Germinal center (tissue), 1 donor: ENCODE data around the gene MTHFD1L.
"Not testable (repeated sequence)": the region's sequence is repeated elsewhere in the genome, so short reads cannot be mapped to it uniquely, and the experiment has no call there.

ENCODE experiments used
- DNase-seq: peaks from one replicate; pipeline ENCODE4 v3.0.0; 2012; ENCODE audit warnings: mixed read lengths, low spot score

MTHFD1L gene

DNA sequence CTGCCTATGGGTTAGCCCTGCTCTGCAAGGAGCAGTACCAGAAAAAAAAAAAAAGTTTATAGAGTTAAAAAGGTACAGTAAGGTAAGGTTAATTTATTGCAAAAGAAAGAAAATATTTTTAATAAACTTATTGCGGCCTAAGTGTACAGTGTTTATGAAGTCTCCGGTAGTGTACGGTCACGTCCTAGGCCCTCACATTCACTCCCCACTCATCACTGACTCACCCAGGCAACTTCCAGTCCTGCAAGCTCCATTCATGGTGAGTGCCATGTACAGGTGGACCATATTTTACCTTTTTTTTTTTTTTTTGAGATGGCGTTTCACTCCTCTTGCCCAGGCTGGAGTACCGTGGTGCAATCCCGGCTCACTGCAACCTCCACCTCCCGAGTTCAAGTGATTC, 258.1 kb downstream of the MTHFD1L start:
- DNase-seq: not testable (repeated sequence)

DNA sequence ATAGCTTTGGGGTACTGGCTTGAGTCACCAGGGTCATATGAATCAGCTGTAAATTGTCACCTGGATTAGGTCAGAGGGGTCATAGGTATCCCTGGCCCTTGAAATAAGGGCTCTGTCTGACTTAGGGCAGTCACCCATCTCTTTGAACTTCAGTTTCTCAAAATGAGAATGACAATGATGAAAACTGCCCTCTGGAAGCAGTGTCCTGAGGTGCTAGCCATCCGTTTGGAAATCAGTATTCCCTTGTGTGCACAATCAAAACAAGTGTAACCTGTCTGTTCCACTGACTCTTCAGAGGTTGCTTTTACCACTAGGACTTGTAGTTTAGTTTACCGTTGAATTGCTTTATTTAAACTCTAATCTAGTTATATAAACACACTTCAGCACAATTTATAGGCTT, 259.7 kb downstream of the MTHFD1L start:
- DNase-seq: not testable (repeated sequence)

DNA sequence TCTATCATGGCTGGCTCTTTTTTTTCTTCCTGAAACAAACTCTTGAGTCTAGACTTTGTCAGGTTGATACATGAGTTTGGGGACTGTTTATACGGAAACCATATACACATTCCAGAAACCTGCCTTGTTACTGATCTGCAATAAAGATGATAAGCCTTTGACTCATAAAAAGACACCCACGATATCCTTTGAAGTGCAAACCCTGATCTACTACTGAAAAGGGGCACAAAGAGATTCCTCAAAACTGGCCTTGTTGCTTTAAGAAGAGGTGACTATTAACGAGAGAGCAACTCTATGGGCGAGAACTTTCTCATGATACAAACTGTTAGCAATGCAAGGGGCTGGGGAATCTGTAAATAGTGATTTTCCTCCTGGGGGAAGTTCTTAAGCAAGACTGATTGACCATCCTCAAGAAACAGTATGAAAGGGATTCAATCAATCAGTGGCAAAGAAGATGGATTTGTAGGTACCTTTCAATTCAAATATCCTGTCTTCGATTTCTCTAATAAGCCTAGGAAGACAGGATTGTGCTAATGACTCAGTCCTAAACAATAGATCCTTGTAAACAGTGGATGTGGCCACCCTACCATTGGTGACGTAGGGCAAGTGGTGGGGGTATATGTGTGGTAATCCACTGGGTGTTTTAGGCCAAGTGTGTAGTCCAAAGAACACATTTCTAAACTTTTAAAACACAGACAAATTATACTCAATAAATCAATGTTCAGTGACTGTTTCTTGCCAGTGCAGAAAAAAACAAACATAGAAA, 260.3 kb downstream of the MTHFD1L start:
- not testable (repeated sequence) for DNase-seq

DNA sequence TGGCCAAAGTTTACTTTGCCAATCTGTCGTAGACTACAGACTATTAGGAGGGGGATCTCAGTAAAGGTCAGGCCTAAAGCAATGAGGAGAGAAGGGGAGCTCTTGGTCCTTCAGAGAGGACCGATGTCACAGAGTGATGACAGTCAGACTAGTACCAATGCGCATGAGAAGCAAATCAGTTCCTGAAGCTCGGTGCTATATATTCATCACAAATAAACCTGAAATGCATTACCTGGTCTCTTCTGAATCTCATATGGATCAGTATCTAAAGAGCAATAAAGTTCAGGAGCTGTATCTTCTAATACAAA, 260.9 kb downstream of the MTHFD1L start:
- DNase-seq: not testable (repeated sequence)

DNA sequence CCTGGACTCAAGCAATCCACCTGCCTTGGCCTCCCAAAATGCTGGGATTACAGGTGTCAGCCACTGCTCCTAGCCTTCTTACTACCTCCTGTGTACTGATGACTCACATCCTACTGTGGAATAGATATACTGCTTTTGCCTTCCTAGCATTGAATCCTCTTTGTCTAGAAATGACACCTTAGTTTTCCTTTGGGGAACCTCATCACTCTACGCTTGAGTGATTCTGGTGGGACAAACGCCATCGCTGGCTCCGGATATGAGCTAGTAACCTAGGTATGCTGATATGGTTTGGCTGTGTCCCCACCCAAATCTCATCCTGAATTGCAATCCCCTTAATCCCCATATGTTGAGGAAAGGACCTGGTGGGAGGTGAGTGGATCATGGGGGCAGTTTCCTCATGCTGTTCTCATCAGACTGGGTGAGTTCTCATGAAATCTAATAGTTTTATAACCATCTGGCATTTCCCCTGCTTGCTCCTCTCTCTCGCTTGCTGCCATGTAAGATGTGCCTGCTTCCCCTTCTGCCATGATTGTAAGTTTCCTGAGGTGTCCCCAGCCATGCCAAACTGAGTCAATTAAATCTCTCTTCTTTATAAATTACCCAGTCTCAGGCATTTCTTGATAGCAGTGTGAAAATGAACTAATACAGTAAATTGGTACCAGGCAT, 261.8 kb downstream of the MTHFD1L start:
- not testable (repeated sequence) for DNase-seq

DNA sequence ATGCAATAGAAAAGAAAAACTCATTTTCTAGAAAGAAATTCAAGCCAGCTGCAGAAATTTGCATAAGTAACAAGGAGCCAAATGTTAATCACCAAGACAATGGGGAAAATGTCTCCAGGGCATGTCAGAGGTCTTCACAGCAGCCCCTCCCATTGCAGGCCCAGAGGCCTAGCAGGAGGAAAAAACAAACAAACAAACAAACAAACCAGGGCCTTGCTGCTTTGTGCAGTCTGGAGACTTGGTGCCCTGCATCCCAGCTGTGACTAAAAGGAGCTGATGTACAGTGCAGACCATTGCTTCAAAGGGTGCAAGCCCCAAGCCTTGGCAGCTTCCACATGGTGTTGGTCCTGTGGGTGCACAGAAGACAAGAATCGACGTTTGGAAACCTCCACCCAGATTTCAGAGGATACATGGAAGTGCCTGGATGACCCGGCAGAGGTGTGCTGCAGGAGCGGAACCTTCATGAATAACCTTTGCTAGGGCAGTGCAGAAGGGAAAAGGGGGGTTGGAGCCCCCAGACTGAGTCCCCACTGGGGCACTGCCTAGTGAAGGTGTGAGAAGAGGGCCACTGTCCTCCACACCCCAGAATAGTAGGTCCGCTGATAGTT, 263.4 kb downstream of the MTHFD1L start:
- DNase-seq: no peak

DNA sequence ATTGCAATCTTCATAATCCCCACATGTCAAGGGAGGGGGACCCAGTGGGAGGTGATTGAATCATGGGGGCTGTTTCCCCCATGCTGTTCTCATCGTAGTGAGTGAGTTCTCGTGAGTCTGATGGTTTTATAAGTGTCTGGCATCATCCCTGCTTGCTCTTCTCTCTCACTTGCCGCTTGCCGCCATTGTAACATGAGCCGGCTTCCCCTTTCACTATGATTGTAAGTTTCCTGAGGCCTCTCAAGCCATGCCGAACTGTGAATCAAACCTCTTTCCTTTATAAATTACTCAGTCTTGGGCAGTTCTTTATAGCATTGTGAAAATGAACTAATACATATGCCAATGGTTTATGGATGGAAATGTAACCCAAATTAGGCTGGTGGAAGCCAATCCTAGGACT, 264.8 kb downstream of the MTHFD1L start:
- DNase-seq: peak; percentile 16

DNA sequence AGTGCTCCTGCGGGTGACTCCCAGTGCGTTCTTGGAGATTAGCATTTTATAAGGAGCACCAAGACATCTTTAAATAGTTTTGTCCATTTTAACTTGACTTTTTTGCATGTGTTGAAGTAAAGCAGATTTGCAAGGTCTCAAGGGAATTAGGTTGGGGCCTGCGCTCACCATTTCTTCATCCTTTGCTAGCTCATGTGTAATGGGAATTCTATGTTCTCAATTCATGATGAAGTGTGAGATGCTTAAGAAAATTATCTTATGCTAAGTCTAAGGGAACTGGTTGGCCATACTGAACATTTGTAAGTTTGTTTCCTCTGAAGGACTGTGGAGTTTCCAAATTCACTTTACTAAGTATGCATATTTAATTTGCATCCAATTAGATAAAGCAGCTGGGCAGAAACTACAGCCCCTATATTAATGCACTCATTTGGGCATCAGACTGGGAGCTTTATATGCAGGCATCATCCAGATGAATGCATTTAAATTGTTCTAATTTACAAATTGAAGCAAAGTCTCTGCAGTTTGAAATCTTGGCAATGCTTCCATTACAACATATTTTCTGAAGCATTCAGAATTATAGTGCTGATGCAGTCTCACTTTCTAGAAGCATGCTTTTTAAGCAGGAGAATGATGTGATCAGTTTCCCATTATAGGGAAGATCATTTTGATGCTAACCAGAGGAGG, 266.0 kb downstream of the MTHFD1L start:
- DNase-seq: no peak

DNA sequence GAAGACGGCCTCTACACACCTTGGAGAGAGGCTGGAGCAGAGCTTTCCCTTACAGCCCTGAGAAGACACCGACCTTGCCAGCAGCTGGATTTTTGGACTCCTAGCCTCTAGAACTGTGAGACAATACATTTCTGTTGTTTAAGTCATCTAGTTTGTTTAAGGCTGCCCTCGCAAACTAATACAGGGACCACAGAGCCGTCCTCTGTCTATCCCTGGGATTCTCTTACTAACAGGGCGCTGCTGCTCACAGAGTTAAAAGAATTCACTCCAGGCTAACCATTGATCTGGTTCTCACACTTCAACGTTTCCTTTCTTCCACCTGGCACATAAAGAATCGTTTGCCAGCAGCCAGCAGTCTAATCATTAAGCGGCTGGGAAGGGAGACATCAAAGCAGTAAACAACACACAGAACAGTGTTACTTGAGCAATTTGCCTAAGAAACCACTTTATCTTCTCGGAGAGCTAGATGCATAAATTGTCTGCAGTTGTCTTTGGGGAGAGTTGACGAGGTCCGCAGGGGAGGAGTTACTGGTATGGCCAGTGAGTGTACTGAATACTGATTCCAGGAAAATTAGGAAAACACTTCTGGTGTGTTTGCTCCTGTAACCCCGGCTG, 270.7 kb downstream of the MTHFD1L start:
- DNase-seq: no peak

DNA sequence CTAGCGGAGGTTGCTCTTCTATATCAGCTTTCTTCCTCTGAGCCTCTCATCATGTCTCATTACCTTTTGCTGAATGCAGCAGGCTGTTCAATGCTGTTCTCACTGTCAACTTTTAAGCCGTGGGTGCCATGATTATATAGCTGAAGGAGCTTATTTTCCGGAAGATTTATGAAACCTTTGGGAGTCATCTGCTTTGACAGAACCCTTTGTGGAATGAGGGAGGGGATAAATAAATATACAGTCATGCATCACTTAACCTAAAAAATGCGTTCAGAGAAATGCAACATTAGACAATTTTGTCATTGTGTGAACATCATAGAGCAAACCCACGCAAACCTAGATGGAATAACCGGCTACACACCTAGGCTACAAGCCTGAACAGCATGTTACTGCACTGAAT, 272.0 kb downstream of the MTHFD1L start:
- DNase-seq: no peak

DNA sequence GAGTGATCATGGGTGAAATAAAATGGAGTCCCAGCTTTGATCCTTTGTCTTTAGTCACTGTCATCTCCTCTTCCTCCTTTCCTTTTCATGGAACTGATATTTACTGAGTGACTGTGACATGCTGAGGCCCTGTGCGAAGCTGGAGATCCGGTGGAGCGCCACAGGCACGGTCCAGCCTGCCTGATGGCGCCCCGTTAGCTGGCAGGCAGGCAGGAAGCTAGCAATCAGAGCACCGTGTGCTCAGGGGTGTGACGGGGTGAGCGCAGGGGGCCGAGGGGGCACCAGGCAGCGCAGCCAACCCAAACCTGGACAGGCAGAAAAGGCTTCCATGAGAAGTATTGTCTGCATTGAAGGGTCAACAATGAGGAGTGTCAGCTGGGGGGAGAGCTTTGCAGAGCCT, 274.0 kb downstream of the MTHFD1L start:
- DNase-seq: no peak

DNA sequence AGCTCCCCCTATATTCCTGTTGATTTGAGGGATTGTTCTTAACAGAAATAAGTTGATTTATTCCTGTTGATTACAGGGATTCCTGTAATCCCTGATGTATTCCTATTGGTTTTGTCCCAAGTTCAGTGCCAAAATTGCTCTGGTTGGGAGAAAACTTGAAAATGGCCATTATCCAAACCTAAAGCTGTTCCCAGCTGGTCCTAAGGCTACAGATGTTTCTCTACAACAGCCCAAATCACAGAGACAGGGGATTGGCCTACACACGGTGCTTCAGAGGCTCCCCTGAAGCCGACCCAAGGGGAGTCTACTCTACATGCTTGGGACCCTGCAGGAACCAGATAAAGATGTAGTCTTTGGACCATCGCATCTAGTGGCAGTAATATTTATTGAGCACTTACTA, 275.3 kb downstream of the MTHFD1L start:
- DNase-seq: no peak

DNA sequence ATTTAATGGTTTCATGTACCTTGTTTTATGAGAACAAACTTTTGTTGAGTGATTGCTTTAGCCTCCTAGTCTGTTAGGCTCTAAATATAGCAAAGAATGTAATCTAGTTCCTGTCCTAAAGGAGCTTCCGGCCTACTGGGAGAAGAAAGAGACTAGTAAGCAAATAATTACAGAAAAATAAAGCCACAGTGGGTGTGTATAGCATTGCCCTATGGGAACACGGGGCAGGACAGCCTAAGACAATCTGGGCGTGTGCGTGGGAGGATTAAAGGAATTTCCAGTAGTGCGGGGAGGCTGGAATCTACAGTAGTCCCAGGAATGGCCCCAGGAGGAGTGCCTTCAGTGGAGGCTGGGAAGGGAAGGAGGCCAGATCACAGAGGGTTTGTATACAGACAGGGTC, 276.2 kb downstream of the MTHFD1L start:
- no peak for DNase-seq

DNA sequence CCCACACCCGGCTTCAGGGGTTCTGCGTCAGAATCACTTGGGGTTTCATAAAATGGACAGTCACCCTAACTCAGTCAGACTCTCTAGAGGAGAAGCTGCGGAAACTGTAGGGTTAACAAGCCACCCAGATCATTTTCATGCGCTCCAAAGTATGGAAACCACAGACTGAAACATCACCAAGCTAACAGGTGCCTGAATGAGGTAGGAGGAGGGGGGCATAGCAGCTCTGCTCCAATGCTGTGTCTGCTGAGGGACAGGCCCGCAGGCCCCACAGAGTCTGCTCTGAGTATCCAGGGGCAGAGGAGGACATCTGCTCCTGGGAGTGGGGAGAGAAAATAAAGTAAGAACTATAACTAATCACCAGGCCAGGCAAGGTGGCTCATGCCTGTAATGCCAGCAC, 277.2 kb downstream of the MTHFD1L start:
- no peak for DNase-seq

DNA sequence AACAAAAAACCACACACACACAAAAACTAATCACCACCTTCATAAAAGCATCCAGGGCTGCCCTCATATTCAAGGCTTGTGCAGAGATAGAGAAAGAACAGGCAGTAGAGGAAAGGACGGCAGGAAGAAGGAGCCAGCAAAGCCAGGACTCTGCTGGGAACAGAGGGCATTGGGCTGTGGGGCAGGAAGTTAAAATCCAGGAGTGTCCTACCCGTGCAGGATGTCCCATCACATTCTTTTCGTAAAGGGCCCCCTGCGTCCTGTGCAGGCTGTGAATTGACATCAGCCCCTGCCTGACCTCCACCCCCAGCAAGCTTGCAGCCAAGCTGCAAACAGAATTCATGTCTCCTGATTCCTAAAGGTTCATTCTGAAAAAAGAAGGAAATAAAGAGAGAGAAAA, 277.8 kb downstream of the MTHFD1L start:
- no peak for DNase-seq

DNA sequence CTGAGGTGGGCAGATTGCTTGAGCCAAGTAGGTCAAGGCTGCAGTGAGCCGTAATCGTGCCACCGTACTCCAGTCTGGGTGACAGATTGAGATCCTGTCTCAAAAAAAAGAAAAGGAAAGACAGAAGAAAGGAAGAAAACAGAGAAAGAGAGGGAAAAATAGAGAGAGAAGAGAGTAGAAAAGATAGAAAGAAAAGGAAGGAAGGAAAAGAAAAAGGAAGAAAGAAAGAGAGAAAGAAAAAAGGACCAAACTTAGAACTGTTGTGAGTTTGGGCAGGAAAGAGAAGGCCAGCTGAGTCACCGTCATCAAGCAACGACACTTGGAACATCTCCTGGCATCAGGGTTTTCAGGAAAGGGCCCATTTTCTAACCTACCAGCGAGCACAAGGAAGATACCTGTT, 278.3 kb downstream of the MTHFD1L start:
- DNase-seq: no peak

DNA sequence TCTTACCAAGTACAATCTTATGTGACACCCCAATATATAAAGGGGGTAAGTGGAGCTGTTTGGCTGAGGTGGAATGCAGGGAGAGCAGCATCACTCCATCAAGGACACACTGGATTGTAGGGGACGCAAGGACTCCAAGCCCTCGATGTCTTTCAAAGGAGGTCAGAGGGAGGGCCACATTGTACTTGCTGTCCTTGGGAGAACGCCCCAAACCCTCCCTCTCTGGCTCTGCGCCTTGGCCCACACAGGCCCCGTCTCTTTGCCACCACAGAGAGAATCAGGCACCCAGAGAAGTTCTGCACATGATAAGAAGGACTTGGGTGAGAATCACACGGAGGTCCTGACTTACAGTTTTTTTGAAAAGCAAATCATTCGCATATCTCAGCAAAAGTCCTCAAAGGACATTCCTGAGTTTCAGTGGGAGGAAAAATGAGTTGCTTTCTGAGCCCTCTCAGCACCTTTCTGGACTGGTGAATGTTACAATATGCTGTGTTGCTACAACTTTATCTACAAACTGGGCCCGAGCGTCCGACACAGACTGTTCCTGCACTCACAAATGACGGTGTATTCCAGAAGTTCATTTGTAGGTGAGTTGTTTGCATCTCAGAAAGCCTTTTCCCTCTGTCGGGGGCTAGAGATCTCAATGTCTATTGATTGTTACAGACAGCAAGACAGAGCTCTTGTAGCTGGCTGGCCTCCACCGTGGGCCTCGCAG, 281.8 kb downstream of the MTHFD1L start:
- no peak for DNase-seq

DNA sequence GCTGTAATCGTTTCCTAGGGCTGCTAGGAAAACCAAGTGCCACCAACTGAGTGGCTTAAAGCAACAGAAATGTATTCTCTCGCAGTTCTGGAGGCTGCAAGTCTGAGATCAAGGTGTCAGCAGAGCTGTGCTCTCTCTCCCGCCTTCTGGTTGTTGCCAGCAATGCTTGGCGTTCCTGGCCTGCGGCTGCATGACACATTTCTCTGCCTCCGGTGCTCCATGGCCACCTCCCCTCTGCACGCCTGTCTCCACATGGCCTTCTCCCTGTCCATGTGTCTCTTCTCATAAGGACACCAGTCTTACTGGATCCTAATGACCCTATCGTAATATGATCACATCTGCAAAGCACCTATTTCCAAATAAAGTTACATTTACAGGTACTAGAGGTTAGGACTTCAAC, 282.6 kb downstream of the MTHFD1L start:
- DNase-seq: no peak

DNA sequence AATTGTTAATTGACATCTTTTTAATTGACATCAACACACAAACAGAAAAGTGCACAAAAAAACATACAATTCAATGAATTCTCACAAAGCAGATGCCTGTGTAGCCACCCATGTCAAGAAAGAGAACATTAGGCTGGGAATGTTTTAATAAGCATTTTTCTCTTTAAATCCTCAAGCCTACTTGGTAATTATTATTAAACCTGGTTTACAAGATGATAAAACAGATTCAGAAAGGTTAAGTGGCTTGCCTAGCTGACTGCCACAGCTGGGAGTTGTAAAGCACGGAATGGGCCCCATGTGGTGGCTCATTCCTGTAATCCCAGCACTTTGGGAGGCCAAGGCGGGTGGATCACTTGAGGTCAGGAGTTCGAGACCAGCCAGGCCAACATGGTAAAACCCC, 284.3 kb downstream of the MTHFD1L start:
- no peak for DNase-seq
